ENCODE results near the gene LEPR. TPM values are rescaled to one million over a fixed set of nuclear protein-coding genes. Genes with fewer than 3 reads are reported as not detected.
A peak's percentile ranks its signal among the peaks of the same experiment; 100 is the strongest.

The LEPR gene
- total and polyA plus RNA-seq, 7 donors = 0.73 to 7.8 (median 2.1) TPM

GRCh38 chr1:65429078-65429477, 8.6 kb downstream of the LEPR start:
- Histone ChIP-seq H3K36me3 (ENCODE audit: insufficient read depth in 1 of 2, low read depth in 1 of 2) (peaks cover 0 to 88% of the 10 kb centered on the region in 2 donors), H3K27ac (peak overlapping the region; percentile 57), H3K9me3 (no peaks in the 10 kb centered on the region), H3K4me3 (no peak overlapping the region), H3K27me3 (ENCODE audit: insufficient read depth in 3 of 3, low read length in 2 of 3) (no peaks in the 10 kb centered on the region), H3K4me1 (peaks cover 13% of the 10 kb centered on the region)
- TF ChIP-seq CTCF (IDR thresholded peaks at IDR 0.05) = no peak
- DNase-seq (no peak), ATAC-seq (no peak)
- intact Hi-C loops (cut with DNase I) = loop anchor here (10.0 kb wide), 2 partner anchors 174 to 364 kb away; no protein-coding TSS in a partner anchor
- WGBS, 3 donors = 83 to 97% (median 92%) methylated on average over 2 of the region's 2 CpGs

- WGBS, 3 donors = 48 to 57% (median 55%) methylated on average over 7 of the region's 7 CpGs
- ATAC-seq (peak in 1 of 4 donors; percentile 35), DNase-seq (no peak)
- peaks cover 0 to 92% of the 10 kb centered on the region in 2 donors for H3K36me3 ChIP-seq (ENCODE audit: insufficient read depth in 1 of 2, low read depth in 1 of 2)
- no peaks in the 10 kb centered on the region for H3K27me3 ChIP-seq (ENCODE audit: insufficient read depth in 3 of 3, low read length in 2 of 3)
- H3K4me3 ChIP-seq = no peak overlapping the region
- TF ChIP-seq CTCF (IDR thresholded peaks at IDR 0.05) = no peak
- H3K4me1 ChIP-seq = peaks cover 7% of the 10 kb centered on the region
- H3K27ac ChIP-seq = peak overlapping the region; percentile 57
- intact Hi-C loops (cut with DNase I) = loop anchor here (5.0 to 10.0 kb wide), 3 partner anchors 175 to 365 kb away; no protein-coding TSS in a partner anchor
- H3K9me3 ChIP-seq = no peaks in the 10 kb centered on the region
These were observed 9.3 kb downstream of the LEPR start for GRCh38 chr1:65429806-65430205.

- no peaks in the 10 kb centered on the region for H3K9me3 ChIP-seq
- 33 to 64% (median 53%) methylated on average over 1 of the region's 1 CpG for WGBS, 3 donors
- no peak overlapping the region for H3K4me3 ChIP-seq
- H3K27me3 ChIP-seq (ENCODE audit: insufficient read depth in 3 of 3, low read length in 2 of 3) = no peaks in the 10 kb centered on the region
- H3K36me3 ChIP-seq (ENCODE audit: insufficient read depth in 1 of 2, low read depth in 1 of 2) = peaks cover 0 to 80% of the 10 kb centered on the region in 2 donors
- H3K27ac ChIP-seq = peak overlapping the region; percentile 57
- ATAC-seq = peak in 2 of 4 donors; percentile 47 to 70
- TF ChIP-seq CTCF (IDR thresholded peaks at IDR 0.05) = peak; percentile 70
- no peak for DNase-seq
- intact Hi-C loops (cut with DNase I) = loop anchor here in 1 of 2 donors (5.0 kb wide), 1 partner anchor 256 kb away; no protein-coding TSS in a partner anchor
- H3K4me1 ChIP-seq = peaks cover 7% of the 10 kb centered on the region
These were observed 10.7 kb downstream of the LEPR start for GRCh38 chr1:65431111-65431705.

- no peak for TF ChIP-seq CTCF (IDR thresholded peaks at IDR 0.05)
- 77 to 81% (median 78%) methylated on average over 8 of the region's 8 CpGs for WGBS, 3 donors
These were observed 12.4 kb downstream of the LEPR start for GRCh38 chr1:65432918-65433317.

More at GRCh38 chr1:65432918-65433317, 12.4 kb downstream of the LEPR start:
- H3K9me3 ChIP-seq = no peaks in the 10 kb centered on the region
- ATAC-seq = no peak
- H3K4me1 ChIP-seq = peaks cover 7% of the 10 kb centered on the region
- no peaks in the 10 kb centered on the region for H3K27me3 ChIP-seq (ENCODE audit: insufficient read depth in 3 of 3, low read length in 2 of 3)
- intact Hi-C loops (cut with DNase I) = loop anchor here in 1 of 2 donors (5.0 kb wide), 1 partner anchor 254 kb away; no protein-coding TSS in a partner anchor
- peaks cover 0 to 66% of the 10 kb centered on the region in 2 donors for H3K36me3 ChIP-seq (ENCODE audit: insufficient read depth in 1 of 2, low read depth in 1 of 2)
- no peak for DNase-seq
- no peak overlapping the region for H3K27ac ChIP-seq
- H3K4me3 ChIP-seq = no peak overlapping the region

Measured in psoas muscle (tissue), 8 donors.